Activated naive CD8-positive, alpha-beta T cell (primary cell): Measurements from ENCODE around the gene EIF4H.
"Not testable (repeated sequence)": the region's sequence is repeated elsewhere in the genome, so short reads cannot be mapped to it uniquely, and the experiment has no call there.

Source experiments
- H3K27ac Mint-ChIP-seq: one replicate; pipeline ENCODE4 v1.8.0; 2021; ENCODE audit warnings: mixed read lengths
- H3K27me3 Mint-ChIP-seq: one replicate; pipeline ENCODE4 v1.8.0; 2021; ENCODE audit warnings: mixed read lengths
- H3K36me3 Mint-ChIP-seq: one replicate; pipeline ENCODE4 v1.8.0; 2021; ENCODE audit warnings: mixed read lengths
- H3K4me1 Mint-ChIP-seq: one replicate; pipeline ENCODE4 v1.8.0; 2021; ENCODE audit warnings: low read depth, mixed read lengths
- H3K4me3 Mint-ChIP-seq: one replicate; pipeline ENCODE4 v1.8.0; 2021; ENCODE audit warnings: mild to moderate bottlenecking, mixed read lengths
- H3K9me3 Mint-ChIP-seq: one replicate; pipeline ENCODE4 v1.8.0; 2021; ENCODE audit warnings: low read depth, mixed read lengths

EIF4H gene

GRCh38 chr7:74202841-74203556, 28.8 kb downstream of the EIF4H start:
- Mint-ChIP-seq H3K27ac (no peak overlapping the region), H3K4me1 (peaks cover 13% of the 10 kb centered on the region), H3K27me3 (no peaks in the 10 kb centered on the region), H3K9me3 (no peaks in the 10 kb centered on the region), H3K36me3 (no peaks in the 10 kb centered on the region), H3K4me3 (no peak overlapping the region)

GRCh38 chr7:74203956-74204618, 29.9 kb downstream of the EIF4H start:
- Mint-ChIP-seq H3K4me1 (peaks cover 14% of the 10 kb centered on the region), H3K27ac (no peak overlapping the region), H3K4me3 (no peak overlapping the region), H3K9me3 (no peaks in the 10 kb centered on the region), H3K36me3 (no peaks in the 10 kb centered on the region), H3K27me3 (no peaks in the 10 kb centered on the region)

- not testable (repeated sequence) for H3K27ac Mint-ChIP-seq, H3K4me3 Mint-ChIP-seq, H3K9me3 Mint-ChIP-seq, H3K36me3 Mint-ChIP-seq, H3K27me3 Mint-ChIP-seq
- H3K4me1 Mint-ChIP-seq, result peaks cover 18% of the 10 kb centered on the region
Measured at GRCh38 chr7:74206052-74206451, 31.9 kb downstream of the EIF4H start.

- Mint-ChIP-seq H3K36me3 (no peaks in the 10 kb centered on the region), H3K27me3 (peaks cover 2% of the 10 kb centered on the region), H3K9me3 (no peaks in the 10 kb centered on the region), H3K4me3 (peak overlapping the region; percentile 42), H3K4me1 (peaks cover 18% of the 10 kb centered on the region), H3K27ac (no peak overlapping the region)
Measured at GRCh38 chr7:74206589-74207120, 32.5 kb downstream of the EIF4H start.

GRCh38 chr7:74207586-74207985, 33.4 kb downstream of the EIF4H start:
- Mint-ChIP-seq H3K27ac (no peak overlapping the region), H3K36me3 (no peaks in the 10 kb centered on the region), H3K27me3 (peaks cover 2% of the 10 kb centered on the region), H3K4me1 (peaks cover 16% of the 10 kb centered on the region), H3K9me3 (no peaks in the 10 kb centered on the region), H3K4me3 (no peak overlapping the region)

GRCh38 chr7:74208241-74208640, 34.1 kb downstream of the EIF4H start:
- not testable (repeated sequence) for H3K4me3 Mint-ChIP-seq, H3K36me3 Mint-ChIP-seq, H3K9me3 Mint-ChIP-seq, H3K27ac Mint-ChIP-seq, H3K27me3 Mint-ChIP-seq
- peaks cover 13% of the 10 kb centered on the region for H3K4me1 Mint-ChIP-seq

- H3K4me3 Mint-ChIP-seq, result no peak overlapping the region
- no peaks in the 10 kb centered on the region for H3K9me3 Mint-ChIP-seq
- H3K27me3 Mint-ChIP-seq, result peaks cover 2% of the 10 kb centered on the region
- H3K27ac Mint-ChIP-seq, result no peak overlapping the region
- H3K36me3 Mint-ChIP-seq, result no peaks in the 10 kb centered on the region
- peaks cover 13% of the 10 kb centered on the region for H3K4me1 Mint-ChIP-seq
Measured at GRCh38 chr7:74212661-74213060, 38.5 kb downstream of the EIF4H start.

- no peak overlapping the region for H3K27ac Mint-ChIP-seq
- no peaks in the 10 kb centered on the region for H3K36me3 Mint-ChIP-seq
- H3K9me3 Mint-ChIP-seq, result no peaks in the 10 kb centered on the region
- H3K4me3 Mint-ChIP-seq, result no peak overlapping the region
- H3K27me3 Mint-ChIP-seq, result no peaks in the 10 kb centered on the region
- peaks cover 14% of the 10 kb centered on the region for H3K4me1 Mint-ChIP-seq
Measured at GRCh38 chr7:74214816-74215630, 40.9 kb downstream of the EIF4H start.

GRCh38 chr7:74215921-74216320, 41.8 kb downstream of the EIF4H start:
- Mint-ChIP-seq H3K27me3 (no peaks in the 10 kb centered on the region), H3K36me3 (no peaks in the 10 kb centered on the region), H3K27ac (no peak overlapping the region), H3K9me3 (no peaks in the 10 kb centered on the region), H3K4me1 (peaks cover 14% of the 10 kb centered on the region), H3K4me3 (no peak overlapping the region)

- no peaks in the 10 kb centered on the region for H3K36me3 Mint-ChIP-seq
- no peak overlapping the region for H3K27ac Mint-ChIP-seq
- H3K4me3 Mint-ChIP-seq, result no peak overlapping the region
Measured at GRCh38 chr7:74216361-74216761, 42.2 kb downstream of the EIF4H start.

GRCh38 chr7:74217455-74218342, 43.5 kb downstream of the EIF4H start:
- Mint-ChIP-seq H3K4me3 (peak overlapping the region; percentile 13), H3K36me3 (no peaks in the 10 kb centered on the region), H3K27me3 (no peaks in the 10 kb centered on the region), H3K27ac (peak overlapping the region; percentile 41), H3K4me1 (peaks cover 14% of the 10 kb centered on the region), H3K9me3 (no peaks in the 10 kb centered on the region)

More at GRCh38 chr7:74216361-74216761, 42.2 kb downstream of the EIF4H start:
- Mint-ChIP-seq H3K4me1 (peaks cover 14% of the 10 kb centered on the region), H3K27me3 (no peaks in the 10 kb centered on the region), H3K9me3 (no peaks in the 10 kb centered on the region)

GRCh38 chr7:74218343-74218698, 44.2 kb downstream of the EIF4H start:
- H3K36me3 Mint-ChIP-seq, result no peaks in the 10 kb centered on the region
- peaks cover 14% of the 10 kb centered on the region for H3K4me1 Mint-ChIP-seq
- no peak overlapping the region for H3K4me3 Mint-ChIP-seq
- H3K27ac Mint-ChIP-seq, result no peak overlapping the region
- H3K27me3 Mint-ChIP-seq, result no peaks in the 10 kb centered on the region
- no peaks in the 10 kb centered on the region for H3K9me3 Mint-ChIP-seq

- Mint-ChIP-seq H3K9me3 (no peaks in the 10 kb centered on the region), H3K27ac (no peak overlapping the region), H3K36me3 (no peaks in the 10 kb centered on the region), H3K4me1 (peaks cover 14% of the 10 kb centered on the region), H3K4me3 (no peak overlapping the region), H3K27me3 (no peaks in the 10 kb centered on the region)
Measured at GRCh38 chr7:74219416-74219815, 45.3 kb downstream of the EIF4H start.

GRCh38 chr7:74220229-74220628, 46.1 kb downstream of the EIF4H start:
- no peaks in the 10 kb centered on the region for H3K36me3 Mint-ChIP-seq
- no peak overlapping the region for H3K4me3 Mint-ChIP-seq
- no peaks in the 10 kb centered on the region for H3K9me3 Mint-ChIP-seq
- H3K4me1 Mint-ChIP-seq, result peaks cover 14% of the 10 kb centered on the region
- no peaks in the 10 kb centered on the region for H3K27me3 Mint-ChIP-seq
- no peak overlapping the region for H3K27ac Mint-ChIP-seq
